ENCODE results near the gene RALGPS1.
A peak's percentile ranks its signal among the peaks of the same experiment; 100 is the strongest.

RALGPS1 gene

DNA sequence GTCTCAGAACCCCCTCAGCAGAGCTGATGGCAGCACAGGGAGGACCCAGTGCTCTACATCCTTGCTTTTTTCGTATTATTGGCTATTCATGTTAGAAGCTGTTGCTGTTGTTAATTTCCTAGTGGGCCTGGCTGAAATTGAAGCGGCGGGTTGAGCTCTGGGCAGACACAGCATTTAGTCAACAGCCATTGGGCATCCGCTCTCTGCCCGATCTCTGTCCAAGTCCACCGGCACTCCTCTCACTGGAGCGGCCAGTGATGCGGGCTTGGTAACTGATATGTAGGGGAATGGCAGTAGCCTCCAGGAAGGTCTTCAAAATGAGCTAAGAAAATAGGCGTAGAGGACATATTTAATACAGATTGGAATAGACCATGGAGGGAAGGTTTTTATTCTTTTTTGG, 348.7 kb downstream of the RALGPS1 start:
- Histone ChIP-seq H3K18ac (ENCODE audit: low read length) (no peak overlapping the region), H3K4me3 (ENCODE audit: low read depth, low read length) (no peak overlapping the region), H3K27me3 (ENCODE audit: insufficient read depth, low read length) (no peaks in the 10 kb centered on the region), H2BK12ac (ENCODE audit: low read length) (no peak overlapping the region), H3K14ac (ENCODE audit: low read length) (no peak overlapping the region), H3K23ac (ENCODE audit: low read length) (no peak overlapping the region), H3K79me2 (ENCODE audit: control insufficient read depth, insufficient read depth, low read length, poor library complexity) (no peaks in the 10 kb centered on the region), H2BK5ac (ENCODE audit: low read depth, low read length, poor library complexity) (no peak overlapping the region), H3K4me2 (ENCODE audit: low read length) (no peak overlapping the region), H4K12ac (ENCODE audit: low read depth, low read length) (no peak overlapping the region), H3K36me3 (ENCODE audit: control insufficient read depth in 1 of 2, insufficient read depth in 2 of 2, low read length in 2 of 2) (no peaks in the 10 kb centered on the region), H2AFZ (ENCODE audit: insufficient read depth, low read length, poor library complexity) (no peak overlapping the region), H3K9me3 (ENCODE audit: insufficient read depth, low read depth, low read length) (no peaks in the 10 kb centered on the region), H3K27ac (ENCODE audit: low read depth, low read length) (no peak overlapping the region), H3K9ac (ENCODE audit: low read length) (no peak overlapping the region), H4K8ac (ENCODE audit: low read depth, low read length) (no peak overlapping the region), H4K91ac (ENCODE audit: low read depth, low read length) (no peak overlapping the region), H2AK5ac (ENCODE audit: low read length) (no peak overlapping the region), H2BK120ac (ENCODE audit: insufficient read depth, low read length, poor library complexity) (no peak overlapping the region), H3K4ac (ENCODE audit: low read depth, low read length) (no peak overlapping the region), H3K79me1 (ENCODE audit: low read length) (peaks cover 2% of the 10 kb centered on the region), H3K4me1 (ENCODE audit: control insufficient read depth in 1 of 2, insufficient read depth in 2 of 2, low read length in 2 of 2) (peaks cover 5 to 14% of the 10 kb centered on the region in 2 experiments)
- no CpG with 5 or more reads among the region's 9 CpGs for WGBS (ENCODE audit: extremely low coverage, insufficient coverage, insufficient read length)
- no peak for DNase-seq

DNA sequence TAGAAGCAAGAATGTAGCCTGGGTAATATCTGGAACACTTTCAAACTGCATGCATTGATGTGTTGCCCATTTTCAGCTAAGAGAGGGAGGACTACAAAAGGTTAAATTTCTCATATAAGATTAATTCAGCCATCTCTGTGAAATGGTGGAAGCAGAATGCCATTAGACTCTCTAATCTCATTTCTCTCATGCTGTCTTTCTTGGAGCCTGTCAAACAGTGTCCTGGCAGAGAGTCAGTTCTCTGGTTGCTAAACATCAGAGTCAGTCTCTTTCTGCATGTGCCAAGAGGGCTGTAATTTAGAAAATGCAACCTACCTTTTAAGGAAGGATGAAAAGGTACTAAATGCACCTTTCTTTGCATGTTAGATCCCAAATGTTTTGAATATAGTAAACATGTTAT, 349.1 kb downstream of the RALGPS1 start:
- H3K79me1 ChIP-seq (ENCODE audit: low read length) = peaks cover under 1% of the 10 kb centered on the region
- H3K36me3 ChIP-seq (ENCODE audit: control insufficient read depth in 1 of 2, insufficient read depth in 2 of 2, low read length in 2 of 2) = no peaks in the 10 kb centered on the region
- no peak overlapping the region for H2AFZ ChIP-seq (ENCODE audit: insufficient read depth, low read length, poor library complexity)
- H3K79me2 ChIP-seq (ENCODE audit: control insufficient read depth, insufficient read depth, low read length, poor library complexity) = no peaks in the 10 kb centered on the region
- no peak overlapping the region for H3K27ac ChIP-seq (ENCODE audit: low read depth, low read length)
- no peak overlapping the region for H3K4me2 ChIP-seq (ENCODE audit: low read length)
- no peak overlapping the region for H2AK5ac ChIP-seq (ENCODE audit: low read length)
- no peak overlapping the region for H2BK12ac ChIP-seq (ENCODE audit: low read length)
- no peak overlapping the region for H3K4me3 ChIP-seq (ENCODE audit: low read depth, low read length)
- no peak overlapping the region for H3K14ac ChIP-seq (ENCODE audit: low read length)
- H3K4ac ChIP-seq (ENCODE audit: low read depth, low read length) = no peak overlapping the region
- no peak overlapping the region for H4K8ac ChIP-seq (ENCODE audit: low read depth, low read length)
- peaks cover 3 to 12% of the 10 kb centered on the region in 2 experiments for H3K4me1 ChIP-seq (ENCODE audit: control insufficient read depth in 1 of 2, insufficient read depth in 2 of 2, low read length in 2 of 2)
- no peak overlapping the region for H2BK120ac ChIP-seq (ENCODE audit: insufficient read depth, low read length, poor library complexity)
- H3K9ac ChIP-seq (ENCODE audit: low read length) = no peak overlapping the region
- no peak overlapping the region for H3K18ac ChIP-seq (ENCODE audit: low read length)
- H3K27me3 ChIP-seq (ENCODE audit: insufficient read depth, low read length) = no peaks in the 10 kb centered on the region
- H3K23ac ChIP-seq (ENCODE audit: low read length) = no peak overlapping the region
- H4K91ac ChIP-seq (ENCODE audit: low read depth, low read length) = no peak overlapping the region
- DNase-seq = no peak
- no peaks in the 10 kb centered on the region for H3K9me3 ChIP-seq (ENCODE audit: insufficient read depth, low read depth, low read length)
- H2BK5ac ChIP-seq (ENCODE audit: low read depth, low read length, poor library complexity) = no peak overlapping the region
- H4K12ac ChIP-seq (ENCODE audit: low read depth, low read length) = no peak overlapping the region

DNA sequence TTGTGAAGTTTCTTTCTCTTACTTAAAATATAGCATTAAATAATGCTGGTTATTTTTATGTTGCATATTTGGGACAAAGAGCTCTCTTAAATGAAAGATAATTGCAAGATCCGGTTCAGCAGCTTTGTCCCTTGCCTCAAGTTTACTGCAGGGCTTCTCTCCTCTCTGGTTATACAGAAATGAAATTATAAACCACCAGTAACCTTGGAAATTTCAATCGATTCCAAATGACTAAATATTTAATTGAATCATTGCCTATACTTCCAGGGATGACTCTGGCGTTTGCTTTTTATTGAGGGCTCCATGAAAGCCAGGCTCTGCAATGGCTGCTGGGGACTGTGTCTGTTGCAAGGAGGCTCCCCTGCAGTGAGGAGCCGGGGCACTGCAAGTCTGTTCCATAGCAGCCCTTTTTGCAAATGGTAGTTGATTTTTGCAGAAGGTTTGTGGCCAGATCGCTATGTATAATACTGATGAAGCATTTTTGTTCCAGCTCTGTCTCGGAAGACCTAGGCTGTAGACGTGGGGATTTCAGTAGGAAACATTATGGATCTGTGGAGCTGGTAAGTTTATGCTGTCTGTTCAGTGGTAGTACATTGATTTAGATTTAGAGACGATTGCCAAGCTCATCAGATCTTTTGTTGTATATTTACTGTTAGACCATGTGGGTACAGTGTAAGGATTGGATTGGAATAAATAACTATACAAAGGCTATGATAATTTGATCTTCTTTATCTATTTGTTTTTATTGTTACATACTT, 350.1 kb downstream of the RALGPS1 start, which contains the start of gene GARNL3:
Gene GARNL3, plus strand, starts transcription at position 313 of the 758 bp plus-strand sequence. Its CDS starts 104 bp downstream, at position 417.
- no peak within 1 kb of the TSS for H3K18ac ChIP-seq (ENCODE audit: low read length)
- no peak within 1 kb of the TSS for H3K9ac ChIP-seq (ENCODE audit: low read length)
- WGBS (ENCODE audit: extremely low coverage, insufficient coverage, insufficient read length) = no CpG with 5 or more reads among the region's 8 CpGs

DNA sequence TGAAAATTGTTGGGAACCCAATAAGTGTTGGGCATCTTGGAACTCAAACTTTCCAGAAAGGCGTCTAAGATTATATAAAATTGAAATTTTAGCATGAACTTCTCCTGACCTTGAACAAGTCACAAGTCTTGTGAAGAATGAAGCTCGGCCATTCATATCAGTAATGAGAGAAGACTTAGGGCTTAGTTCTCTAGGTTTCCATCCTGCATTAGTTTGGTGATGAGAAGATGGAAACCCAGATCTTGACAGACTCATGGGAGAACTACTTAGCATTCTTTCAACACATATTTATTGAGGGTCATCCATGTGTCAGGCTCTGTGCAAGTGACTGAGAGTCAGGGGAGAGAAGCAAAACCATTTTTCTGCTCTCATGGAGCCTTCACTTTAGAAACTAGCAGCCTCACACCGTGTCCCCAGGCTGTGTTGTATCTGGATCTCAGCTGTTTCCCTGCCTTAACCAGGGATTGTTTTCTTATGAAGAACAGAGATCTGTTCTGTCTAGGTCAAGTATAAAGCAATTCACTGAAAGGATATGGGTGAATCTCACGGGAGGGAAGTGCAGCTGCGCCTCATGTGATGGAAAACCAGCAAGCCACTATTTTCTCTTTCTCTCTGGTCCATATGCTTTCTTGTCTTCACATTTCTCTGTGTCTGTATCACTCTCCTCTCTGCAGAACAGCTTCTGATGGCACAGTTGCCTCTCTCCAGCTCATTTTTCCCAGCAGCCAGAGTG, 353.4 kb downstream of the RALGPS1 start:
- H3K18ac ChIP-seq (ENCODE audit: low read length) = no peak overlapping the region

More for the DNA sequence above, 350.1 kb downstream of the RALGPS1 start, which contains the start of gene GARNL3:
- H4K91ac ChIP-seq (ENCODE audit: low read depth, low read length) = no peak within 1 kb of the TSS
- H2BK120ac ChIP-seq (ENCODE audit: insufficient read depth, low read length, poor library complexity) = no peak within 1 kb of the TSS
- H3K4me3 ChIP-seq (ENCODE audit: low read depth, low read length) = no peak within 1 kb of the TSS
- no peak within 1 kb of the TSS for H2AK5ac ChIP-seq (ENCODE audit: low read length)
- no peaks in the 10 kb centered on the region for H3K36me3 ChIP-seq (ENCODE audit: control insufficient read depth in 1 of 2, insufficient read depth in 2 of 2, low read length in 2 of 2)
- H2BK5ac ChIP-seq (ENCODE audit: low read depth, low read length, poor library complexity) = no peak within 1 kb of the TSS
- no peak within 1 kb of the TSS for H4K8ac ChIP-seq (ENCODE audit: low read depth, low read length)
- no peak within 1 kb of the TSS for H3K4me2 ChIP-seq (ENCODE audit: low read length)
- peak in 1 of 2 donors; percentile 2 for DNase-seq
- no peak within 1 kb of the TSS for H2AFZ ChIP-seq (ENCODE audit: insufficient read depth, low read length, poor library complexity)
- H2BK12ac ChIP-seq (ENCODE audit: low read length) = no peak within 1 kb of the TSS
- peaks cover 0 to 5% of the 10 kb centered on the region in 2 experiments for H3K4me1 ChIP-seq (ENCODE audit: control insufficient read depth in 1 of 2, insufficient read depth in 2 of 2, low read length in 2 of 2)
- no peak within 1 kb of the TSS for H4K12ac ChIP-seq (ENCODE audit: low read depth, low read length)
- H3K23ac ChIP-seq (ENCODE audit: low read length) = no peak within 1 kb of the TSS
- H3K79me2 ChIP-seq (ENCODE audit: control insufficient read depth, insufficient read depth, low read length, poor library complexity) = no peaks in the 10 kb centered on the region
- H3K14ac ChIP-seq (ENCODE audit: low read length) = no peak within 1 kb of the TSS
- H3K27ac ChIP-seq (ENCODE audit: low read depth, low read length) = no peak within 1 kb of the TSS
- no peak within 1 kb of the TSS for H3K4ac ChIP-seq (ENCODE audit: low read depth, low read length)
- H3K79me1 ChIP-seq (ENCODE audit: low read length) = no peaks in the 10 kb centered on the region
- no peaks in the 10 kb centered on the region for H3K9me3 ChIP-seq (ENCODE audit: insufficient read depth, low read depth, low read length)
- no peaks in the 10 kb centered on the region for H3K27me3 ChIP-seq (ENCODE audit: insufficient read depth, low read length)

More for the DNA sequence above, 353.4 kb downstream of the RALGPS1 start:
- Histone ChIP-seq H4K91ac (ENCODE audit: low read depth, low read length) (no peak overlapping the region), H3K9ac (ENCODE audit: low read length) (no peak overlapping the region), H3K14ac (ENCODE audit: low read length) (no peak overlapping the region), H2BK12ac (ENCODE audit: low read length) (no peak overlapping the region), H2AK5ac (ENCODE audit: low read length) (no peak overlapping the region), H3K4me1 (ENCODE audit: control insufficient read depth in 1 of 2, insufficient read depth in 2 of 2, low read length in 2 of 2) (no peaks in the 10 kb centered on the region), H3K79me2 (ENCODE audit: control insufficient read depth, insufficient read depth, low read length, poor library complexity) (no peaks in the 10 kb centered on the region), H3K79me1 (ENCODE audit: low read length) (no peaks in the 10 kb centered on the region), H3K9me3 (ENCODE audit: insufficient read depth, low read depth, low read length) (no peaks in the 10 kb centered on the region), H3K23ac (ENCODE audit: low read length) (no peak overlapping the region), H3K4me3 (ENCODE audit: low read depth, low read length) (no peak overlapping the region), H3K27me3 (ENCODE audit: insufficient read depth, low read length) (no peaks in the 10 kb centered on the region), H3K4ac (ENCODE audit: low read depth, low read length) (no peak overlapping the region), H2BK120ac (ENCODE audit: insufficient read depth, low read length, poor library complexity) (no peak overlapping the region), H4K8ac (ENCODE audit: low read depth, low read length) (no peak overlapping the region), H3K27ac (ENCODE audit: low read depth, low read length) (no peak overlapping the region), H2BK5ac (ENCODE audit: low read depth, low read length, poor library complexity) (no peak overlapping the region), H2AFZ (ENCODE audit: insufficient read depth, low read length, poor library complexity) (no peak overlapping the region), H3K4me2 (ENCODE audit: low read length) (no peak overlapping the region), H4K12ac (ENCODE audit: low read depth, low read length) (no peak overlapping the region), H3K36me3 (ENCODE audit: control insufficient read depth in 1 of 2, insufficient read depth in 2 of 2, low read length in 2 of 2) (no peaks in the 10 kb centered on the region)
- WGBS (ENCODE audit: extremely low coverage, insufficient coverage, insufficient read length) = no CpG with 5 or more reads among the region's 5 CpGs
- no peak for DNase-seq
